Activated naive CD8-positive, alpha-beta T cell treated with anti-CD3 and anti-CD28 coated beads, Interleukin-2, amount 10 ng/mL, durations not matched to agents 7 days and 5 days (primary cell): Measurements from ENCODE around the gene KIF2C. TPM values are rescaled to one million over a fixed set of nuclear protein-coding genes. Genes with fewer than 3 reads are reported as not detected.
"Not testable (repeated sequence)": the region's sequence is repeated elsewhere in the genome, so short reads cannot be mapped to it uniquely, and the experiment has no call there.

Experiments used
- ATAC-seq: fragments of 150-1000 bp; cut with Tn5 transposase; one replicate; pipeline ENCODE4 v1.10.0; 2021; ENCODE audit warnings: low read depth, moderate library complexity
- POLR2A ChIA-PET: fragments of 350-600 bp; sonication (Branson Sonifier 250); formaldehyde crosslinking; loops from one replicate; lab custom pipeline; 2021; ENCODE audit warnings: antibody characterized with exemption; lab: Charles Lee
- DNase-seq: peaks from one replicate; pipeline ENCODE4 v3.0.0; 2021
- H3K27ac Mint-ChIP-seq: one replicate; pipeline ENCODE4 v1.8.0; 2022; ENCODE audit warnings: mild to moderate bottlenecking, mixed read lengths
- H3K27me3 Mint-ChIP-seq: one replicate; pipeline ENCODE4 v1.8.0; 2022; ENCODE audit warnings: mild to moderate bottlenecking, moderate library complexity, mixed read lengths
- H3K36me3 Mint-ChIP-seq: one replicate; pipeline ENCODE4 v1.8.0; 2021; ENCODE audit warnings: mild to moderate bottlenecking, mixed read lengths
- H3K4me1 Mint-ChIP-seq: one replicate; pipeline ENCODE4 v1.8.0; 2021; ENCODE audit warnings: mixed read lengths
- H3K4me3 Mint-ChIP-seq: one replicate; pipeline ENCODE4 v1.8.0; 2022; ENCODE audit warnings: mild to moderate bottlenecking, moderate library complexity, mixed read lengths
- H3K9me3 Mint-ChIP-seq: one replicate; pipeline ENCODE4 v1.8.0; 2021; ENCODE audit warnings: mixed read lengths
- total RNA-seq, 2 experiments: library from RNA; stranded (reverse); gene quantifications; one replicate each; pipeline ENCODE4 v1.2.3, GENCODE V29; 2021

The KIF2C gene
- total RNA-seq, 2 experiments from 2014 or later: 76.5 to 87.7 TPM

GRCh38 chr1:44805311-44806024, 65.8 kb downstream of the KIF2C start:
- peak; percentile 32 for DNase-seq
- POLR2A ChIA-PET: interaction anchor here (2.7 to 11.3 kb wide), 4 partner anchors 8 to 83 kb away, joined by 13 to 360 read pairs (median 108); partner anchors contain the start of gene RPS8
- peaks cover 51% of the 10 kb centered on the region for H3K4me1 Mint-ChIP-seq
- no peak overlapping the region for H3K4me3 Mint-ChIP-seq
- peaks cover 26% of the 10 kb centered on the region for H3K36me3 Mint-ChIP-seq
- no peaks in the 10 kb centered on the region for H3K9me3 Mint-ChIP-seq
- H3K27ac Mint-ChIP-seq: peak overlapping the region; percentile 75
- no peaks in the 10 kb centered on the region for H3K27me3 Mint-ChIP-seq
- no peak for ATAC-seq

GRCh38 chr1:44806025-44806703, 66.5 kb downstream of the KIF2C start:
- peak overlapping the region; percentile 99 for H3K27ac Mint-ChIP-seq
- peak; percentile 41 for DNase-seq

GRCh38 chr1:44806704-44807363, 67.2 kb downstream of the KIF2C start, which contains the start of gene DYNLT4:
TSS of gene DYNLT4 (minus strand) at chr1:44807351. CDS start at chr1:44806668, 683 bp downstream.
- H3K36me3 Mint-ChIP-seq: peaks cover 22% of the 10 kb centered on the region

More at GRCh38 chr1:44806025-44806703, 66.5 kb downstream of the KIF2C start:
- POLR2A ChIA-PET: interaction anchor here (0.7 to 11.3 kb wide), 8 partner anchors 9 to 534 kb away, joined by 4 to 360 read pairs (median 54); partner anchors contain the start of genes MUTYH, RNU5D-1, RPS8 and TOE1
- Mint-ChIP-seq H3K27me3 (no peaks in the 10 kb centered on the region), H3K36me3 (peaks cover 24% of the 10 kb centered on the region), H3K4me3 (no peak overlapping the region), H3K9me3 (no peaks in the 10 kb centered on the region), H3K4me1 (peaks cover 56% of the 10 kb centered on the region)
- no peak for ATAC-seq

GRCh38 chr1:44807364-44808062, 67.9 kb downstream of the KIF2C start:
- H3K36me3 Mint-ChIP-seq: peaks cover 17% of the 10 kb centered on the region

More at GRCh38 chr1:44806704-44807363, 67.2 kb downstream of the KIF2C start, which contains the start of gene DYNLT4:
- ATAC-seq (no peak), DNase-seq (no peak)
- Mint-ChIP-seq H3K27me3 (no peaks in the 10 kb centered on the region), H3K9me3 (no peaks in the 10 kb centered on the region), H3K4me1 (peaks cover 59% of the 10 kb centered on the region), H3K27ac (peak within 1 kb of the TSS; percentile 99), H3K4me3 (peak within 1 kb of the TSS; percentile 78)
- POLR2A ChIA-PET: interaction anchor here (0.7 to 11.3 kb wide), 8 partner anchors 9 to 533 kb away, joined by 4 to 259 read pairs (median 30); partner anchors contain the start of genes MUTYH, RNU5D-1, RPS8 and TOE1

GRCh38 chr1:44808063-44808937, 68.7 kb downstream of the KIF2C start, which contains the start of gene BTBD19:
TSS of gene BTBD19 (plus strand) at chr1:44808523. CDS start at chr1:44808821, 298 bp downstream.
- no peaks in the 10 kb centered on the region for H3K9me3 Mint-ChIP-seq
- ATAC-seq (peak; percentile 20), DNase-seq (no peak)
- no peaks in the 10 kb centered on the region for H3K27me3 Mint-ChIP-seq
- POLR2A ChIA-PET: interaction anchor here (0.6 to 11.3 kb wide), 20 partner anchors 8 to 879 kb away, joined by 3 to 268 read pairs (median 11); partner anchors contain the start of genes HECTD3, MUTYH, PLK3 and RNU5D-1
- H3K36me3 Mint-ChIP-seq: peaks cover 11% of the 10 kb centered on the region
- peak within 1 kb of the TSS; percentile 78 for H3K4me3 Mint-ChIP-seq
- H3K4me1 Mint-ChIP-seq: peaks cover 49% of the 10 kb centered on the region
- peak within 1 kb of the TSS; percentile 99 for H3K27ac Mint-ChIP-seq

More at GRCh38 chr1:44807364-44808062, 67.9 kb downstream of the KIF2C start:
- Mint-ChIP-seq H3K9me3 (no peaks in the 10 kb centered on the region), H3K27me3 (no peaks in the 10 kb centered on the region), H3K27ac (peak overlapping the region; percentile 99), H3K4me3 (peak overlapping the region; percentile 78), H3K4me1 (peaks cover 55% of the 10 kb centered on the region)
- ATAC-seq: peak; percentile 61
- DNase-seq: peak; percentile 84
- POLR2A ChIA-PET: interaction anchor here (1.1 to 11.3 kb wide), 12 partner anchors 7 to 533 kb away, joined by 4 to 268 read pairs (median 28); partner anchors contain the start of genes HECTD3, MUTYH, PLK3 and RNU5D-1

- peak; percentile 69 for ATAC-seq
Observed at GRCh38 chr1:44808938-44809917, 69.6 kb downstream of the KIF2C start.

GRCh38 chr1:44810101-44810761, 70.6 kb downstream of the KIF2C start:
- POLR2A ChIA-PET: interaction anchor here (0.5 to 11.3 kb wide), 18 partner anchors 7 to 877 kb away, joined by 3 to 268 read pairs (median 12); partner anchors contain the start of genes BEST4, HECTD3, MUTYH and PLK3
- Mint-ChIP-seq H3K9me3 (no peaks in the 10 kb centered on the region), H3K4me1 (peaks cover 56% of the 10 kb centered on the region), H3K27me3 (no peaks in the 10 kb centered on the region), H3K4me3 (peak overlapping the region; percentile 78), H3K27ac (peak overlapping the region; percentile 99), H3K36me3 (peaks cover 13% of the 10 kb centered on the region)
- ATAC-seq: no peak
- DNase-seq: peak; percentile 43

More at GRCh38 chr1:44808938-44809917, 69.6 kb downstream of the KIF2C start:
- H3K27me3 Mint-ChIP-seq: no peaks in the 10 kb centered on the region
- POLR2A ChIA-PET: interaction anchor here (0.5 to 11.3 kb wide), 23 partner anchors 8 to 878 kb away, joined by 3 to 268 read pairs (median 10); partner anchors contain the start of genes BEST4, HECTD3, MUTYH and PLK3
- DNase-seq: peak; percentile 81
- H3K27ac Mint-ChIP-seq: peak overlapping the region; percentile 99
- H3K4me3 Mint-ChIP-seq: peak overlapping the region; percentile 78
- H3K4me1 Mint-ChIP-seq: peaks cover 52% of the 10 kb centered on the region
- H3K36me3 Mint-ChIP-seq: peaks cover 10% of the 10 kb centered on the region
- H3K9me3 Mint-ChIP-seq: no peaks in the 10 kb centered on the region

- H3K27ac Mint-ChIP-seq: peak overlapping the region; percentile 99
- H3K27me3 Mint-ChIP-seq, H3K9me3 Mint-ChIP-seq, H3K4me3 Mint-ChIP-seq, ATAC-seq: not testable (repeated sequence)
- peaks cover 14% of the 10 kb centered on the region for H3K36me3 Mint-ChIP-seq
- POLR2A ChIA-PET: interaction anchor here (1.0 to 11.3 kb wide), 6 partner anchors 10 to 201 kb away, joined by 5 to 268 read pairs (median 128); partner anchors contain the start of genes HECTD3, PLK3, RNU5D-1 and UROD
- H3K4me1 Mint-ChIP-seq: peaks cover 56% of the 10 kb centered on the region
- peak; percentile 28 for DNase-seq
Observed at GRCh38 chr1:44810762-44811105, 71.1 kb downstream of the KIF2C start.

- Mint-ChIP-seq H3K27me3 (no peaks in the 10 kb centered on the region), H3K36me3 (peaks cover 14% of the 10 kb centered on the region), H3K4me3 (no peak overlapping the region), H3K4me1 (peaks cover 56% of the 10 kb centered on the region), H3K9me3 (no peaks in the 10 kb centered on the region), H3K27ac (peak overlapping the region; percentile 99)
- POLR2A ChIA-PET: interaction anchor here (1.0 to 11.3 kb wide), 5 partner anchors 10 to 88 kb away, joined by 5 to 268 read pairs (median 181); partner anchors contain the start of genes PLK3 and RNU5D-1
- no peak for ATAC-seq
- peak; percentile 9 for DNase-seq
Observed at GRCh38 chr1:44811234-44811633, 71.6 kb downstream of the KIF2C start.
